Body of pancreas (tissue), 4 donors: Measurements from ENCODE around the gene VPS18.

Source experiments
- CTCF ChIP-seq, 7 experiments: fragments of 450-650 bp in 4 of 7; fragments of 200-600 bp in 3 of 7; sonication (generic) in 3 of 7; IDR thresholded peaks; one replicate each; pipeline ENCODE4 v1.5.1; 2016 to 2019; ENCODE audit warnings: antibody characterized with exemption in 7 of 7
- POLR2A ChIP-seq, 3 donors: fragments of 450-650 bp; IDR thresholded peaks; one replicate each; pipeline ENCODE4 v1.6.1; 2016; ENCODE audit warnings: antibody characterized with exemption in 3 of 3, mild to moderate bottlenecking in 2 of 3

GRCh38 chr15:40891138-40891537, 3.1 kb upstream of the VPS18 start:
- TF ChIP-seq CTCF (IDR thresholded peaks at IDR 0.05) (no peak), POLR2A (IDR thresholded peaks at IDR 0.05) (no peak)
